ENCODE data around the gene TMEM129. TPM values are rescaled to one million over a fixed set of nuclear protein-coding genes. Genes with fewer than 3 reads are reported as not detected.

The TMEM129 gene, protein sequence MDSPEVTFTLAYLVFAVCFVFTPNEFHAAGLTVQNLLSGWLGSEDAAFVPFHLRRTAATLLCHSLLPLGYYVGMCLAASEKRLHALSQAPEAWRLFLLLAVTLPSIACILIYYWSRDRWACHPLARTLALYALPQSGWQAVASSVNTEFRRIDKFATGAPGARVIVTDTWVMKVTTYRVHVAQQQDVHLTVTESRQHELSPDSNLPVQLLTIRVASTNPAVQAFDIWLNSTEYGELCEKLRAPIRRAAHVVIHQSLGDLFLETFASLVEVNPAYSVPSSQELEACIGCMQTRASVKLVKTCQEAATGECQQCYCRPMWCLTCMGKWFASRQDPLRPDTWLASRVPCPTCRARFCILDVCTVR
- 10 to 100 TPM; 11.8 to 43.6 (median 27.0) TPM for total RNA-seq
- 10 to 100 TPM; 31.6 to 40.3 (median 32.9) TPM for polyA plus RNA-seq
- long read RNA-seq, donor 1, partial matches to known transcripts = 9 of 20 reads
- long read RNA-seq, donor 1, other reads (novel, unspliced or antisense) = 6 of 20 reads
- long read RNA-seq, donor 2, transcript TMEM129-201 (3 exons, 2,678 nt) = minor isoform, 34 of 153 reads
- long read RNA-seq, donor 2, transcript TMEM129-202 (4 exons, 2,810 nt) = major isoform, 51 of 153 reads
- long read RNA-seq, donor 2, partial matches to known transcripts = 38 of 153 reads
- long read RNA-seq, donor 2, other reads (novel, unspliced or antisense) = 29 of 153 reads

DNA sequence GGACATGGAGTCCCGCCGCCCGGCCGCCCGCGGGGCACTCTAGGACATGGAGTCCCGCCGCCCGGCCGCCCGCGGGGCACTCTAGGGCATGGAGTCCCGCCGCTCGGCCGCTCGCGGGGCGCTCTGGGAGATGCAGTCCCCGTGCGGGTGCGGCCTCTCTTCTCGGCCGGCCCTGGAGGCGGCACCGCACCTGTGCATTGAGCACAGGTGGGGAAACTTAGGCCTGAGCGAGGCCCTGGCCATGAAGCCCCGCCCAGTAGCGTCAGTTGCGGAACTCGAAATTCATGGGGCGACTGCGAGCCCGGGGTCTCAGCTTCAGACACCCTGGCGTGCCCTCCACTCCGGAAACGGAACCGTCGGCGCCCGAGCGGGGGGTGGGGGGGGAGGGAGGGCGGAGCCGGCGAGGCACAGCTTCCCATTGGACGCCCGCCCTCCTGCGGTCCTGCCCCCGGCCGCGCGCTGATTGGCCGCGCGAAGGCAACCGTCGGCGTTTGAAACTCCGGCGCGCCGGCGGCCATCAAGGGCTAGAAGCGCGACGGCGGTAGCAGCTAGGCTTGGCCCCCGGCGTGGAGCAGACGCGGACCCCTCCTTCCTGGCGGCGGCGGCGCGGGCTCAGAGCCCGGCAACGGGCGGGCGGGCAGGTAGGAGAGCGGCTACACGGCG is at the start of gene TMEM129, which contains the start of gene TACC3:
Gene TMEM129 (minus strand): TSS at position 321 of the 663 bp plus-strand sequence. CDS start 486 bp downstream, outside the sequence.
Gene TACC3 (plus strand): TSS at position 519 of the 663 bp plus-strand sequence. CDS start 1,901 bp downstream, outside the sequence.
- TF ChIP-seq, protein P1, sequence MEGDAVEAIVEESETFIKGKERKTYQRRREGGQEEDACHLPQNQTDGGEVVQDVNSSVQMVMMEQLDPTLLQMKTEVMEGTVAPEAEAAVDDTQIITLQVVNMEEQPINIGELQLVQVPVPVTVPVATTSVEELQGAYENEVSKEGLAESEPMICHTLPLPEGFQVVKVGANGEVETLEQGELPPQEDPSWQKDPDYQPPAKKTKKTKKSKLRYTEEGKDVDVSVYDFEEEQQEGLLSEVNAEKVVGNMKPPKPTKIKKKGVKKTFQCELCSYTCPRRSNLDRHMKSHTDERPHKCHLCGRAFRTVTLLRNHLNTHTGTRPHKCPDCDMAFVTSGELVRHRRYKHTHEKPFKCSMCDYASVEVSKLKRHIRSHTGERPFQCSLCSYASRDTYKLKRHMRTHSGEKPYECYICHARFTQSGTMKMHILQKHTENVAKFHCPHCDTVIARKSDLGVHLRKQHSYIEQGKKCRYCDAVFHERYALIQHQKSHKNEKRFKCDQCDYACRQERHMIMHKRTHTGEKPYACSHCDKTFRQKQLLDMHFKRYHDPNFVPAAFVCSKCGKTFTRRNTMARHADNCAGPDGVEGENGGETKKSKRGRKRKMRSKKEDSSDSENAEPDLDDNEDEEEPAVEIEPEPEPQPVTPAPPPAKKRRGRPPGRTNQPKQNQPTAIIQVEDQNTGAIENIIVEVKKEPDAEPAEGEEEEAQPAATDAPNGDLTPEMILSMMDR (IDR thresholded peaks at IDR 0.05) = no peak
- Histone ChIP-seq H3K27me3 (ENCODE audit: insufficient read depth in 3 of 3, low read length in 2 of 3) (no peaks in the 10 kb centered on the region), H3K4me3 (peak within 1 kb of the TSS; percentile 84), H3K27ac (peak within 1 kb of the TSS; percentile 82), H3K4me1 (peaks cover 37% of the 10 kb centered on the region), H3K9me3 (no peaks in the 10 kb centered on the region), H3K36me3 (ENCODE audit: insufficient read depth in 1 of 2, low read depth in 1 of 2) (peaks cover 0 to 40% of the 10 kb centered on the region in 2 donors)
- peak; percentile 92 to 97 for DNase-seq
- 0% methylated on average over 39 to 83 of the region's 83 CpGs for WGBS, 3 donors
- ATAC-seq = peak; percentile 93 to 94 (median 94)
- intact Hi-C loops (cut with DNase I) = no loop called here

DNA sequence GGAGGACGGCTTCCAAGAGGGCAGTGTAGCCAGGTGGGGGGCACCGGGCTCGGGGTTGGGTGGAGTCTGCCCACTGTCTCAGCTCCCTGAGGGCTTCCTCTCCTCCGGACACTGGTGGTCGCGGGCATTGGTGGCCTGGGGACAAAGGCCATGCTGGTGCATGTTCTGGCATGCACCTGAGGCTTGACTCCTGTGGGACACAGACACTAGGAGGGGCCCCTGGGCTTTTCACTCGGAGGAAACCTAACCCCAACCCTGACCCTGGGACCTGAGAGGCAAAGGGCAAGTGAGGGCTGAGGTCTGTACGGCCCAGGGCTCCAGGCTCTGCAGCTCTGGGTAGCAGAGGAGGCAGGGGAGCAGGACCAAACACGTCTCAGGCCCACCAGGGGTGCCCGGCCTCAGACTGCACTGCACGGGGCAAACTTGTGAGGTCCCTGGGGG is 49.7 kb upstream of the TMEM129 start:
- Histone ChIP-seq H3K9me3 (no peaks in the 10 kb centered on the region), H3K27ac (no peak overlapping the region), H3K4me1 (no peaks in the 10 kb centered on the region), H3K4me3 (no peak overlapping the region), H3K27me3 (ENCODE audit: insufficient read depth in 3 of 3, low read length in 2 of 3) (peaks cover 0 to 17% (median 11%) of the 10 kb centered on the region in 3 donors), H3K36me3 (ENCODE audit: insufficient read depth in 1 of 2, low read depth in 1 of 2) (no peaks in the 10 kb centered on the region)
- 77 to 90% (median 83%) methylated on average over 11 of the region's 11 CpGs for WGBS, 3 donors
- ATAC-seq (no peak), DNase-seq (no peak)
- intact Hi-C loops (cut with DNase I) = no loop called here
- TF ChIP-seq, protein P1 (IDR thresholded peaks at IDR 0.05) = no peak

DNA sequence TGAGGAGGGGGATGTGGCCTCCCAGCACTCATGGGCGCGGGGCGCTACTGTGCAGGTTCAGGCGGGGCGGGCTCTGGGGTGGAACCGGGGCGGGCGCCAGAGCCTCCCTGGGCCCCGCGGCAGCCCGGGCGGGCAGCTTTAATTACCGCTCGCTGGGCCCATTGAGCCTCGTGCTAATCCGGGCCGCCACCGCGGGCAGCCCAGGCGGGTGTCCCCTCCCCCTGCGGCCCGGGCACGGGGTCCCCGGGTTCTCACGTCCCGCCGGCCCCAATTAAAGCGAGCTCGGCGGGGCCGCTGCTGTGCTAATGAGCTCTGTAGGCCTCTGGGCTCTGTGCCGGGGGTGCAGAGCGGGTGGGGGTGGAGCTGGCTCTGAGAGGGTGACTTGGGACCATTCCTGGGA is 49.1 kb upstream of the TMEM129 start:
- ATAC-seq (no peak), DNase-seq (no peak)
- 54 to 63% (median 58%) methylated on average over 13 to 33 of the region's 33 CpGs for WGBS, 3 donors
- H3K9me3 ChIP-seq = no peaks in the 10 kb centered on the region
- H3K4me3 ChIP-seq = no peak overlapping the region
- no peak overlapping the region for H3K27ac ChIP-seq
- intact Hi-C loops (cut with DNase I) = no loop called here
- H3K36me3 ChIP-seq (ENCODE audit: insufficient read depth in 1 of 2, low read depth in 1 of 2) = no peaks in the 10 kb centered on the region
- H3K27me3 ChIP-seq (ENCODE audit: insufficient read depth in 3 of 3, low read length in 2 of 3) = peaks cover 0 to 17% (median 11%) of the 10 kb centered on the region in 3 donors
- TF ChIP-seq, protein P1 (IDR thresholded peaks at IDR 0.05) = no peak
- no peaks in the 10 kb centered on the region for H3K4me1 ChIP-seq

DNA sequence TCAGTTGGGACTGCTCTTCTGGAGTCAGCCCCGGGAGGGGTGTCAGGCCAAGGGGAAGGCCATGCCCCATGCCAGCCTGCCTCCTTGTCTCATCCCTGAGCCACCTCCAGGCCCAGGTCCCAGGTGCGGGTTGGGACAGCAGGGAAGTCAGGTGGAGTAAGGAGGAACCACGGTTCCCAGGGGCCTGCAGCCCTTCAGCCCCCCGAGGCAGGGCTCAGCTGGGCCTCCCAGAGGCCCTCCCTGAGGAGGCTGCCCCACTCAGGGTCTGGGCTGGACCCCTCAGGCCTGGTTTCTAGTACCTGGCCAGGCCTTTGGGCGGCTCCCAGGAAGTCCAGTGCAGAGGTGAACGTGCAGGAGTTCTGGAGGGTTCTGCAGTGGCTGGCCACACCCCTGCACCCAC is 48.6 kb upstream of the TMEM129 start:
- intact Hi-C loops (cut with DNase I) = loop anchor here in 1 of 2 donors (1.0 kb wide), 1 partner anchor 38 kb away; no protein-coding TSS in a partner anchor
- DNase-seq = no peak
- no peak overlapping the region for H3K27ac ChIP-seq
- WGBS, 3 donors = 83 to 84% (median 83%) methylated on average over 6 of the region's 6 CpGs
- H3K4me3 ChIP-seq = no peak overlapping the region
- TF ChIP-seq, protein P1 (IDR thresholded peaks at IDR 0.05) = no peak
- no peaks in the 10 kb centered on the region for H3K9me3 ChIP-seq
- peaks cover 0 to 17% (median 11%) of the 10 kb centered on the region in 3 donors for H3K27me3 ChIP-seq (ENCODE audit: insufficient read depth in 3 of 3, low read length in 2 of 3)
- no peaks in the 10 kb centered on the region for H3K36me3 ChIP-seq (ENCODE audit: insufficient read depth in 1 of 2, low read depth in 1 of 2)
- H3K4me1 ChIP-seq = no peaks in the 10 kb centered on the region
- no peak for ATAC-seq

Data from psoas muscle (tissue), 8 donors.